ENCODE data around the gene SFRP2.

Gene SFRP2

DNA sequence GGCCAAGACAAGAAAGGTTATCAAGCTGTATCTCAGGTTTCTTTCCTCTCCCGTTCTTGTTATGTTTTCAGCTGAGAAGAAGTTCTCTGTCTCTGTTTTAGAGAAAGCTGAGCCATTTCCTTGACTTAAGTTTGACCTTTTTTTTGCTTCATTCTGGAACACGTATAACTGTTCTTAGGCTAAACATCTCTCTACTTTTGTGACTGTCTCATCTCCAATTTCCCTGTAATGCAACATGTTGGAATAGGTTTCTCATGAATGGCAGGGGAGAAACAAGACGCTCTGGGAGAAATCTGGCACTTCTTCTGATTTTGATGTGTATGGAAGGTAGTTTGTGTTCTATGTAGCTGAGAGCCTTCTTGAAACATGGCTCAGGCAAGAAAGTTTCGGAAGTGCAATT, 36.2 kb upstream of the SFRP2 start:
- ChIA-PET POLR2A (no interaction called here), CTCF (no interaction called here)
- DNase-seq (ENCODE audit: extremely low spot score): no peak
- TF ChIP-seq FOXA1 (IDR thresholded peaks at IDR 0.05) (no peak), SP1 (IDR thresholded peaks at IDR 0.05) (no peak), BHLHE40 (IDR thresholded peaks at IDR 0.05; ENCODE audit: borderline replicate concordance) (no peak), NFRKB (IDR thresholded peaks at IDR 0.05) (no peak), CTBP1 (IDR thresholded peaks at IDR 0.05; ENCODE audit: borderline replicate concordance) (no peak), FOXM1 (IDR thresholded peaks at IDR 0.05; ENCODE audit: borderline replicate concordance) (no peak), FOXK2 (IDR thresholded peaks at IDR 0.05) (no peak), SUZ12 (IDR thresholded peaks at IDR 0.05) (no peak), L3MBTL2 (conservative IDR thresholded peaks at IDR 0.05) (no peak)
- TF ChIP-seq, protein P1, sequence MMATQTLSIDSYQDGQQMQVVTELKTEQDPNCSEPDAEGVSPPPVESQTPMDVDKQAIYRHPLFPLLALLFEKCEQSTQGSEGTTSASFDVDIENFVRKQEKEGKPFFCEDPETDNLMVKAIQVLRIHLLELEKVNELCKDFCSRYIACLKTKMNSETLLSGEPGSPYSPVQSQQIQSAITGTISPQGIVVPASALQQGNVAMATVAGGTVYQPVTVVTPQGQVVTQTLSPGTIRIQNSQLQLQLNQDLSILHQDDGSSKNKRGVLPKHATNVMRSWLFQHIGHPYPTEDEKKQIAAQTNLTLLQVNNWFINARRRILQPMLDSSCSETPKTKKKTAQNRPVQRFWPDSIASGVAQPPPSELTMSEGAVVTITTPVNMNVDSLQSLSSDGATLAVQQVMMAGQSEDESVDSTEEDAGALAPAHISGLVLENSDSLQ (IDR thresholded peaks at IDR 0.05): no peak

DNA sequence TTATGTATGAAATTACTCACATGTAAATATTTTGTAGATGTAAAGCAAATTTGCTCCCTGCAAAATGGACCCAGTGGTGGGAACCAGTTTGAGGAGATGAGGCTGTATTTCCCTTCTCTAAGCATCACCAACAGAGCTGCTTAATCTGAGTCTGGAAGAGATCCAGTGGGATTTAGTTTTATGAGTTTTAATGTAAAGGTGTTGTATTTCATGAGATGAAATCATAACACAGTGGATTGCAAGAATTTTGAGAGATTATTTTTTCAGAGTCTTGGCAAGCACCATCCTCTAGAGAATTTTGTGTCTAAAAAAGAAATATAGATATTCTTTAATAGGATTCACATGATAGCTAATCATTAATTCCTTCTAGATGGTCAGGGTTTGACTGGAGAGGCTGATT, 35.6 kb upstream of the SFRP2 start:
- DNase-seq (ENCODE audit: extremely low spot score): no peak
- CTCF ChIA-PET: no interaction called here
- POLR2A ChIA-PET: no interaction called here
- TF ChIP-seq, protein P1 (IDR thresholded peaks at IDR 0.05): no peak
- TF ChIP-seq L3MBTL2 (conservative IDR thresholded peaks at IDR 0.05) (no peak), BHLHE40 (IDR thresholded peaks at IDR 0.05; ENCODE audit: borderline replicate concordance) (no peak), ARNT (IDR thresholded peaks at IDR 0.05) (no peak), TARDBP (IDR thresholded peaks at IDR 0.05) (no peak), FOXM1 (IDR thresholded peaks at IDR 0.05; ENCODE audit: borderline replicate concordance) (no peak), SP1 (IDR thresholded peaks at IDR 0.05) (no peak)

DNA sequence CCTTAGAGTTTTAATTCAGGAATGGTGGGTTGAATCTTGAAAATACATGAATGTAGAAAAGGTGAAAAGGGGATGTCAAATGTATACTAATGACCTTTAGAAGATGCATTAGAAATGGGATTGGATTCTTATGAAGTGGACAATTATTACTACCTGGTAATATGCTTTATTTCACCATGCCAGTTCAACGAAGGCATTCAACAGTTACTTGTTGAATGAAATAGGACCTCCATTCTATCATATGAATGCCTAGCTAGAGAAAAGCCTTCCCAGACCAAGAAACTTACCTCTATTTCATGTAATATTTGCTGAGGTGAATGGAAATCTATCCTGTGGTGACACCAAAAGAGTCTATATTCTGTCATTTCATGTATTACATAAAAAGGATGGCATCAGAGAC, 34.6 kb upstream of the SFRP2 start:
- CTCF ChIA-PET: no interaction called here
- TF ChIP-seq BHLHE40 (IDR thresholded peaks at IDR 0.05; ENCODE audit: borderline replicate concordance) (no peak), ELF4 (IDR thresholded peaks at IDR 0.05) (no peak), L3MBTL2 (conservative IDR thresholded peaks at IDR 0.05) (no peak), ARNT (IDR thresholded peaks at IDR 0.05) (no peak), LEF1 (IDR thresholded peaks at IDR 0.05; ENCODE audit: borderline replicate concordance) (no peak), TARDBP (IDR thresholded peaks at IDR 0.05) (no peak), FOXK2 (IDR thresholded peaks at IDR 0.05) (no peak), NFRKB (IDR thresholded peaks at IDR 0.05) (no peak), FOXM1 (IDR thresholded peaks at IDR 0.05; ENCODE audit: borderline replicate concordance) (no peak)
- DNase-seq (ENCODE audit: extremely low spot score): no peak
- POLR2A ChIA-PET: no interaction called here

DNA sequence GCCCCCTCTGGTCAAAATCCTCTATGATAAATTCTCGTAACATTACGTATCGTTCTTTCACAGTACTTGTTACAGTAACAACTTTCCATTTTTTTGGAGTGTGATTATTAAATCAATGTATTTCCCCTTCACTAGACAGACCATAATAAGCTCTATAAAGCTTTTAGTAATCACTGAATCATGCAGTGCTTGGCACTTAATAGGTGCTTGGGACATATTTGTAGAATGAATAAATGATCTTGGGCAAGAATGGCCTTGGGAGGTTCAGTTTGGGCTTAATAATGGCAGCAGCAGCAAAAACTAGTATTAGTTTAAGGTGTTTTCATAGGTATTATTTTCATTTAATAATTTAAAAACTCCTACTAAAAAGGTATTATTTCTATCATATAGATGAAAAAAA, 33.4 kb upstream of the SFRP2 start:
- POLR2A ChIA-PET: no interaction called here
- no peak for DNase-seq (ENCODE audit: extremely low spot score)
- CTCF ChIA-PET: no interaction called here

DNA sequence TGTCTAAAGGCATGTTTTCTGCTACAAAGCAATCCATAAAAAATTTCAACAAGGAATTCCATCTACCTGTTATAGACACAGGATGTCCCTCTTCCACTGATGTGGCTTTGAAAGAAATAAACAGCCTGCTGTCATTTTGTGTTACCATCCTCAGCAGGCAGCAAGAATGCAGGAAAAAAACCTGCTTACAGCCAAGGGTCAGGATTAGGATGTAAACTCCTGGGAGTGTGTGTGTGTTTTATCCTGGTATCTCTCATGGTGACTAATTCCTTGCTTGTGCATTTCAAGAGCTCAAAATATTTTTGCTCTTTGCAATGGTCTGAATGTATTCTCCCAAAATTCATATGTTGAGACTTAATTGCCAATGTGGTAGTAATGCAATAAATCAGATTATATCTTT, 28.6 kb upstream of the SFRP2 start:
- POLR2A ChIA-PET: no interaction called here
- no peak for TF ChIP-seq SP1 (IDR thresholded peaks at IDR 0.05)
- no peak for TF ChIP-seq LEF1 (IDR thresholded peaks at IDR 0.05; ENCODE audit: borderline replicate concordance)
- no peak for TF ChIP-seq SUZ12 (IDR thresholded peaks at IDR 0.05)
- no peak for TF ChIP-seq CTBP1 (IDR thresholded peaks at IDR 0.05; ENCODE audit: borderline replicate concordance)
- no peak for TF ChIP-seq FOXM1 (IDR thresholded peaks at IDR 0.05; ENCODE audit: borderline replicate concordance)
- no peak for TF ChIP-seq ZNF384 (IDR thresholded peaks at IDR 0.05)
- TF ChIP-seq, protein P1 (IDR thresholded peaks at IDR 0.05): no peak
- no peak for TF ChIP-seq FOXK2 (IDR thresholded peaks at IDR 0.05)
- no peak for TF ChIP-seq BHLHE40 (IDR thresholded peaks at IDR 0.05; ENCODE audit: borderline replicate concordance)
- TF ChIP-seq ARNT (IDR thresholded peaks at IDR 0.05): no peak
- TF ChIP-seq NFRKB (IDR thresholded peaks at IDR 0.05): no peak
- TF ChIP-seq TARDBP (IDR thresholded peaks at IDR 0.05): no peak
- TF ChIP-seq FOXA1 (IDR thresholded peaks at IDR 0.05): no peak
- no peak for TF ChIP-seq L3MBTL2 (conservative IDR thresholded peaks at IDR 0.05)
- no peak for TF ChIP-seq HDGF (IDR thresholded peaks at IDR 0.05; ENCODE audit: borderline replicate concordance)
- TF ChIP-seq ELF4 (IDR thresholded peaks at IDR 0.05): no peak
- CTCF ChIA-PET: no interaction called here
- DNase-seq (ENCODE audit: extremely low spot score): no peak

More for the DNA sequence above, 33.4 kb upstream of the SFRP2 start:
- TF ChIP-seq LEF1 (IDR thresholded peaks at IDR 0.05; ENCODE audit: borderline replicate concordance): no peak
- no peak for TF ChIP-seq L3MBTL2 (conservative IDR thresholded peaks at IDR 0.05)
- TF ChIP-seq ELF4 (IDR thresholded peaks at IDR 0.05): no peak
- TF ChIP-seq FOXK2 (IDR thresholded peaks at IDR 0.05): no peak
- no peak for TF ChIP-seq FOXM1 (IDR thresholded peaks at IDR 0.05; ENCODE audit: borderline replicate concordance)
- no peak for TF ChIP-seq TARDBP (IDR thresholded peaks at IDR 0.05)
- TF ChIP-seq NFRKB (IDR thresholded peaks at IDR 0.05): no peak
- TF ChIP-seq, protein P1 (IDR thresholded peaks at IDR 0.05): no peak
- TF ChIP-seq HDGF (IDR thresholded peaks at IDR 0.05; ENCODE audit: borderline replicate concordance): no peak
- TF ChIP-seq CTBP1 (IDR thresholded peaks at IDR 0.05; ENCODE audit: borderline replicate concordance): no peak
- TF ChIP-seq BHLHE40 (IDR thresholded peaks at IDR 0.05; ENCODE audit: borderline replicate concordance): no peak
- no peak for TF ChIP-seq ARNT (IDR thresholded peaks at IDR 0.05)
- TF ChIP-seq SP1 (IDR thresholded peaks at IDR 0.05): no peak
- no peak for TF ChIP-seq FOXA1 (IDR thresholded peaks at IDR 0.05)

DNA sequence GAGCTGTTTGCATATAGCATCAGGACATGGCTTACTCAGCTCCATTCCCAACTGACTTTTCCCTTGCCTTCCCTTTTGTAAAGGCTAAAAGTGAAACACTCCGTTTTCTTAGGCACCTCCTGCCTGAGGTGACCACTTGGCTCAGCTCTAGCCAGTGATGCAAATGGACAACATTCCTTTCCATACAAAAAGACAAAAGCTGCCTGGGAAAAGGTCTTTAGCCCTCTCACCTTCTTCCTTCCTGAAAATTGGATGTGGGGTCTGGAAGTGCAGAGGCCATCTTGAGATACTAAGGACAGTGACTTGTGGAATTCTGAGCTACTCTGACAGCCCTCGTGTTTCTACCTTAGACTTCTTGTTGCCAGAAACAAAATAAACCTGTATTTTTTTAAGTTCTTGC, 27.7 kb upstream of the SFRP2 start:
- TF ChIP-seq SUZ12 (IDR thresholded peaks at IDR 0.05) (no peak), FOXA1 (IDR thresholded peaks at IDR 0.05) (no peak), FOXK2 (IDR thresholded peaks at IDR 0.05) (no peak), SP1 (IDR thresholded peaks at IDR 0.05) (no peak), ZNF384 (IDR thresholded peaks at IDR 0.05) (no peak), CTBP1 (IDR thresholded peaks at IDR 0.05; ENCODE audit: borderline replicate concordance) (no peak), ELF4 (IDR thresholded peaks at IDR 0.05) (no peak), NFRKB (IDR thresholded peaks at IDR 0.05) (no peak), TARDBP (IDR thresholded peaks at IDR 0.05) (no peak), LEF1 (IDR thresholded peaks at IDR 0.05; ENCODE audit: borderline replicate concordance) (no peak)
- TF ChIP-seq, protein P1 (IDR thresholded peaks at IDR 0.05): no peak
- CTCF ChIA-PET: interaction anchor here (0.6 kb wide), 1 partner anchor 210 kb away, joined by 3 read pairs; no protein-coding TSS in a partner anchor
- POLR2A ChIA-PET: no interaction called here
- no peak for DNase-seq (ENCODE audit: extremely low spot score)
